NCI-H1436 treated with DMSO at 0.1 percent for 48 hours (cell line): Measurements from ENCODE around the gene DOK7.

Source experiments
- DNase-seq: peaks from one replicate; lab custom pipeline; 2025; lab: John Stamatoyannopoulos, UW

DOK7 gene

GRCh38 chr4:3427706-3428446 is 35.2 kb upstream of the DOK7 start:
- DNase-seq: no peak

DNA sequence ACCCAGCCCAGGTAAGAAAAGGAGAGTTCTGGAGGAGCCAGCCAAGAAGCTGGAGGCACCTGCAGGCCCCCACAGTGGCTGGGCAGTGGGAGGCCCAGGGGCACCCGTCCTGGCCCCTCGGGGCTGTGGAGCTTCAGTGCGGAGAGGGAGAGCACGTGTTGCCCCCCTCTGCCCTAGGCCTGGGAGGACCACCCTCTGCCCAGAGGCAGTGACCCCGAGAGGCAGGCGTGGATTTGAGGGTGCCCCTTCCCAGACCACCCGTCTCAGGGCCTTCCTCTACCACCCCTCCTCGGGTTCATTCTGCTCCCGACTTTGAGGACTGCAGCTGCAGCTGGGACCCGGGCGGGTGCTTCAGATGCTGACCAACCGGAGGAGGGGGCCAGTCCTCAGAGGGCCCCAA is 33.5 kb upstream of the DOK7 start:
- no peak for DNase-seq

DNA sequence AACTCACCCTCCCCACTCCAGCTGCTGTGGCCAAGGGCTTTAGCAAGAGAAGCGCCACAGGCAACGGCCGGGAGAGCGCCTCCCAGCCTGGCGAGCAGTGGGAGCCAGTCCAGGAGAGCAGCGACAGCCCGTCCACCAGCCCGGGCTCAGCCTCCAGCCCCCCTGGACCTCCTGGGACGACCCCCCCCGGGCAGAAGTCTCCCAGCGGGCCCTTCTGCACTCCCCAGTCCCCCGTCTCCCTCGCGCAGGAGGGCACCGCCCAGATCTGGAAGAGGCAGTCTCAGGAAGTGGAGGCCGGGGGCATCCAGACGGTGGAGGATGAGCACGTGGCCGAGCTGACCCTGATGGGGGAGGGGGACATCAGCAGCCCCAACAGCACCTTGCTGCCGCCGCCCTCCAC is 32.6 kb upstream of the DOK7 start:
- no peak for DNase-seq

- DNase-seq: no peak
Observed at GRCh38 chr4:3431446-3431993, 31.6 kb upstream of the DOK7 start.

- no peak for DNase-seq
Observed at GRCh38 chr4:3432381-3432790, 30.7 kb upstream of the DOK7 start.

- DNase-seq: no peak
Observed at GRCh38 chr4:3433138-3433869, 29.8 kb upstream of the DOK7 start.

- no peak for DNase-seq
Observed at GRCh38 chr4:3434881-3435685, 28.0 kb upstream of the DOK7 start.

DNA sequence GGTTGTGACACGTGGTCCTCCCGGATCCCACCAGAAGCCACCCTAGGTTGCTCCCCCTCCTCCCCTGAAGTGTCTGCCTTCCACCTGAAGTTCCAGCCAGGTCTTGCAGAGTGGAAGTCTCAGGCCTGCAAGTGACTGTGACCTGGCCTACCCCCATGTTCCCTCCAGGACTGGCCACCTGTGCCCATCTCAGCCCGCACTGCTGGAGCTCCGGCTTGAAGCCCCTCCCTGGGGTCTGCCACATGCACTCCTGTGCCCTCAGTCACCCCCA is 27.5 kb upstream of the DOK7 start:
- no peak for DNase-seq

DNA sequence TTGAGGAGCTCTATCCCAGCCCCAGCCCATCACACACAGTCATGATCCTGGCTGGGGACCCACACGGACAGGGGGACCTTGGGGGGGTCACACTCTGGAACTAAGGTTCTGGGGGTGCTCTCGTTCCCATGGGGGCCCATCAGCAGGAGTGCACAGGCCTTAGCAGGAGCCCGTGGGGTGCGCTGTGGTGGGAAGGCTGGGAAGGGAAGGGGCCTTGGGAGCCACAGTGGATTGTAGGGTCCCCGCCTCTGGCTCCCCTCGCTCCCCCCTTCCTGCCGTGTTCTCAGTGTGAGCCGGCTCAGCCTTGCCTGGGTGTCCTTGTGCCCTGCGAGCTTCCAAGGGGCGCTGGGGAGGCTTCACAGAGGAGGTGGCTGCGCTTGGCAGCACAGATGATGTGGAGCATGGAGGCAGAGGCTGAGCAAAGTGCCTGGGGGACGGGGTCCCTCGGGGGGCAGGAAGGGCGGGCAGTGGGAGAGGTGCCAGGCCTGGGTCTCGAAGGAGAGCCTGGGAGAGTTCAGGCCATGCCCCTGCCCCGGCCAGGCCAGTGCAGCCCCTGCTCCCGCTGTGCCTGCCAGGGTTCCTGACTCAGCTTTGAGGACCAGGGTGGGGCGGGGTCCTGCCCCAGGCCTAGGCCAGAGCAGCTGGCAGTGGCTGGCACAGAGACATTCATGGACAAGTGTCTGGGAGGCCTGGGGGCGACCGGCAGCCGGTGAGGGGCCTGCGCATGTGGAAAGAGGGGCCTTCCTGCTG is 26.9 kb upstream of the DOK7 start:
- DNase-seq: no peak

DNA sequence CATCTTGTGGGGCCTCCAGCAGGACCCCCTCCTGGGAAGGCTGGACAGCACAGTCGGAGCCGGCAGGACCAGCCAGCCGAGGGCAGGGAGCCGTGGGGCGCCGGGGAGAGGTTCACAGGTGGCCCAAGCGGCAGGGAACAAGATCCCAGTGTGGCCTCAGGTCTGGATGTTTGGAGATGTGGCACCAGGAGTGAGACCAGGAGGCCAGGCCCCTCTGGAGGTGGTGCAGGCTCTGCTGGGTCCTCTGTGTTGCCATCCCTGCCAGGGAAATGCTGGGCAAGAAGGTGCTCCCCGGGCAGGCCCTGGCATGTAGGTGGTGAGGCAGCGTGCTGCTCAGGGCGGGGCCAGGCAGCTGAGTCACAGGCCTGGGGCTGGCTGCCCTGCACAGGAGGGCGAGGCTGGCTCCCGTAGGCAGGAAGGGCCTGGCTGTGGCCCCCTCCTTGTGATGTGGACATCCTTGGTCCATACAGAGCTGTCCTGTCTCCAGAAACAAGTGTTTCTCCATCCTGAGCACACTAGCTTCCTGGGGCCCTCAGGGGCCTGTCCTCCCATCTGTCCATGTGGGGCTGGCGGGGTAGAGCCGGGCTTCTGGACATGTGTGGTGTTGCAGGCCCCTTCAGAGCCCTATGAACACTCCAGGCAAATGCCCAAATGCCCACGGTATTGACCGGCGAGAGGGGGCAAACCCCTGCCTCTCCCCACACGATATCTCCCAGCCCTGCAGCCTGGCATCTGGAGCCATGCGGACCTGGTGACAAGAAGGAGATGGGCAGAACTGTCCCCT is 26.1 kb upstream of the DOK7 start:
- no peak for DNase-seq

DNA sequence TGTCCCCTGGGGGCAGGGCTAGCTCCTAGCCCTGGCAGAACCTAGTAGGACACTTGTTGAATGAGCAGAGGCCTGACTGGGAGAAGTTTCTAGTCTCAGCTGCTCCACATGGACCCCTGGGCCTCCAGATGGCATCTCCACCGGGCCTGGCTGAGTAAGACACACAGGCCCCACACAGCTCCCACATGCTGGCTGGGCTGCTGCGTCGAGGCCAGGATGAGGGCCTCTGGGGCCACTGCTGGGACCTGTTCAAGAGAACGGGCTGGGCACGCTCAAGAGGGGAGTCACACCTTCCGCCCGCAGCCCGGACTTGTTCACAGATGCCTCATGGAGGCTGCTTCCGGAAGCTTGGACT is 25.5 kb upstream of the DOK7 start:
- no peak for DNase-seq

- no peak for DNase-seq
Observed at GRCh38 chr4:3437998-3438846, 24.9 kb upstream of the DOK7 start.

GRCh38 chr4:3438847-3439180 is 24.3 kb upstream of the DOK7 start:
- DNase-seq: no peak

DNA sequence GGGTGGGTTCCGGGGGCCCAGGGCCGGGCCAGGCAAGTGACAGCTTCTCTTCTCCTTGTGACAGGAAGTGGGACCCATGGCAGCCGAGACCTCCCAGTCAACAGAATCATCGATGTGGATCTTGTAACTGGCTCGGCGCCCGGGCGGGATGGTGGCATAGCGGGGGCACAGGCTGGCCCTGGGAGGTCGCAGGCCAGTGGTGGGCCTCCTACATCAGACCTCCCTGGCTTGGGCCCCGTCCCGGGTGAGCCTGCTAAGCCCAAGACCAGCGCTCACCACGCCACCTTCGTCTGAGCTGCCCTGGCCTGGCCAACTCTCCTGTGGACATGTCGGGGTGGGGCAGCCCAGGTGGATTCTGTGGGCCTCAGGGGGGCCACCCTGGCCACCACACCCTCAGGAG is 23.7 kb upstream of the DOK7 start:
- DNase-seq: no peak

- DNase-seq: no peak
Observed at GRCh38 chr4:3440011-3440410, 23.1 kb upstream of the DOK7 start.

- DNase-seq: no peak
Observed at GRCh38 chr4:3440979-3441500, 22.1 kb upstream of the DOK7 start.

DNA sequence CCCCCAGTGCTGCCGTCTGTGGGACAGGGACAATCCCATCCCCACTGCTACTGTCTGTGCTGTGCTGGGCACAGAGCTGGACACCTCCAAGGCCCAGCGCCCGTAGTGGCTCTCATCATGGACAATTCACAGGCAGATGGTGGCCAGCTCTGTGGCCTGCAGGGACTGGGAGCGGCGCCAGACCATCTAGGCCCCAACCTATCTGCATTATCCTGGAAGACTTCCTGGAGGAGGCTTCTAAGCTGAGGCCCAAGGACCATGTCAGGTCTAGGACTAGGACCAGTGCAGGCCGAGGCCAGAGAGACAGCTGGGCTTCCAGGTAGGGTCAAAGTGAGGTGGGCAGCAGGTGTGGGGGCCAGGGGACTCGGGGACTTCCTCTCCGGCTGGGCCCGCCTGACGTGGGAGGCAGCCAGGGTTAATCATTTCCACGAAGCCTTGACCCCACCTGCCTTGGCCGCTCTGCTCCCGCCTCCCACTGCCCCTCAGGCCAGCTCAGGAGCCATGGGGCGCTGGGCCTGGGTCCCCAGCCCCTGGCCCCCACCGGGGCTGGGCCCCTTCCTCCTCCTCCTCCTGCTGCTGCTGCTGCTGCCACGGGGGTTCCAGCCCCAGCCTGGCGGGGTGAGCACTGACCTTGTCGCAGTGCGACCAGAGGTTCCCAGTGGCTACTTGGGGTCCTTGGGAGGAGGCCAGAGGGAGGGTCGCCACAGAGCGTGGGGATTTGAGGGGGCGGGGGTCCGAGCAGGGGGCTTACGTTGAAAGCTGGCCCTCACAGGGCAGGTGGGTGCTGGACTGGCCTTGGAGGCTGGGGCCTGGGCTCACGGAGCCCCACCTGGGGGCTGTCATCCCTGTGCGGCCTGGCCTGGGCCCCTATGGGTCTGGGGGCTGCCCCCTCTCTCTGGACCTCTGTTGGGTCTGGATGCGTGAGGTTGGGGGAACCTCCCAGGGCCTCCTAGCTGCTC is 21.3 kb upstream of the DOK7 start, which contains the start of gene HGFAC:
TSS of gene HGFAC (plus strand) at position 468 of the 959 bp plus-strand sequence. CDS start at position 502, 34 bp downstream.
- DNase-seq: no peak

GRCh38 chr4:3442460-3442958 is 20.6 kb upstream of the DOK7 start:
- DNase-seq: no peak
